ENCODE results near the gene SGF29.
"Not testable (repeated sequence)": the region's sequence is repeated elsewhere in the genome, so short reads cannot be mapped to it uniquely, and the experiment has no call there.

Gene SGF29

DNA sequence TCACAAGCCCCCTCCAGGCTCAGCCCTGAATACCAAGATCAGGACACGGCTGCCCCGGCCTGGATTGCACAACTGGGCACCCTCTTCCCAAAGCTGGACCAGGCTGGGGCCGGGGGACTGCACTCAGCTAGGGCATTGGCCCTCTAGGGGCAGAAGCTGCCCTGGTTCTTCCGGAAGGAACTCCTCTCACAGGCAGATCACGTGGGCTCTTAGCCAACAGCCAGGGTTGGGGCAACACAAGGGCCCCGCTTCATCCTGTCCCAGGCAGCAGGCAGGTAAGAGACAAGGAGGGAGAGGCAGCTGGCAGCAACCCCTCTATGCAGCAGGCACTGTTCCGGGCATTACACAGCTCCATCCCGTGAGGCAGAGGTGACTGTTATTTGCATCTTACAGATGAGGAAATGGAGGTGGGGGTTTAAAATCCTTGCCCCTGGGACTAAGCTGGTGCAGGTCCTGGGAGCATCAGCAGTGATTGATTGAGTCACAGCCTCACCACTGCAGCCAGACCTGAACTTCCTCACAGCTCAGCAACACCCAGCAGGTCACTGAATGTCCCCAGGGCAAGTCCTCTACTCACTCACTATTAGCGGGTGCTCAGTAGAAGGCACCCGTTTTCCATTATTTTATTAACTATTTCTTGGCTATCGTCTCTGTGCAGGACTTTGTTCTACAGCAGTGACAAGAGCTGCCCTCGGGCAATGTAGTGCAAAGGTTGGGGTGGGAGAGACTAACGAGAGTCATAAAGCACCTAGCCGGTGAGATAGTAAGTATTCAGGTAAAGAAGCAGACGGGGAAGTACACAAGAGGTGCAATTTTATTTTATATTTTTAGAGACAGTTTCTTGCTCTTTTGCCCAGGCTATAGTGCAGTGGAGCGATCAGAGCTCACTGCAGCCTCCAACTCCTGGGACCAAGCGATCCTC is 58.9 kb downstream of the SGF29 start:
- not testable (repeated sequence) for DNase-seq

DNA sequence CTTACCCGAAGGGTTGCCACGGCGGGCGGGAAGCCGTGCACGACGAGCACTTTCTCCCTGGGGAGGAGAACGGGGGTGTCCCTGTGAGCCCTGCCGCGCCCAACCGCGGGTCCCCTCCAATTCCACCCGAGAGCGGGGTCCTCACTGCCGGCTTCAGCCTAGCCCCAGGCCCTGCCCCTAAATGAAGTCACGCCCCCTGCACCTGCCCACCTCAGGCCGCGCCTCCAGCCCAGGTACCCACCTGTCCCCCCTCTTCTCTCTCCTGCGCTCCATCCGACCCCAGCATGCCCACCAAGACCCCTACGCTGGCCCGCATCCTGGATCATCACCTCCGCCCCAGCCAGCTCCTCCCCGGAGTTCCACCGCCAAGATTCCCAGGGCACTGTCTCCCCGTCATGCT is 60.2 kb downstream of the SGF29 start:
- not testable (repeated sequence) for DNase-seq

DNA sequence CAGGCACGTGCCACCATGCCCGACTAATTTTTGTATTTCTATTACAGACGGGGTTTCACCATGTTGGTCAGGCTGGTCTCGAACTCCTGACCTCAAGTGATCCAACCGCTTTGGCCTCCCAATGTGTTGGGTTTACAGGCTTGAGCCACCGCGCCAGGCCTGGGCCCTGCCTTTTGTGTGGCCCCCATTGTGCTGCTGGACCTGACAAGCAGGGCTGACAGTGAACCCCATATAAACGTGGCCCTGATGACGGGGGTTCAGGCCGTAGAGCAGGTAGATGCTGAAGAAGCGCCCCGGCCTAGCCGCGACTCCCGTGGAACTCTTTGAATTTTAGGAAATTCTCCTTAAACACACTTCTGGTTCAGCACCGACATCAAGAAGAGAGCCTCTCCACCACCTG is 60.8 kb downstream of the SGF29 start:
- DNase-seq = not testable (repeated sequence)

DNA sequence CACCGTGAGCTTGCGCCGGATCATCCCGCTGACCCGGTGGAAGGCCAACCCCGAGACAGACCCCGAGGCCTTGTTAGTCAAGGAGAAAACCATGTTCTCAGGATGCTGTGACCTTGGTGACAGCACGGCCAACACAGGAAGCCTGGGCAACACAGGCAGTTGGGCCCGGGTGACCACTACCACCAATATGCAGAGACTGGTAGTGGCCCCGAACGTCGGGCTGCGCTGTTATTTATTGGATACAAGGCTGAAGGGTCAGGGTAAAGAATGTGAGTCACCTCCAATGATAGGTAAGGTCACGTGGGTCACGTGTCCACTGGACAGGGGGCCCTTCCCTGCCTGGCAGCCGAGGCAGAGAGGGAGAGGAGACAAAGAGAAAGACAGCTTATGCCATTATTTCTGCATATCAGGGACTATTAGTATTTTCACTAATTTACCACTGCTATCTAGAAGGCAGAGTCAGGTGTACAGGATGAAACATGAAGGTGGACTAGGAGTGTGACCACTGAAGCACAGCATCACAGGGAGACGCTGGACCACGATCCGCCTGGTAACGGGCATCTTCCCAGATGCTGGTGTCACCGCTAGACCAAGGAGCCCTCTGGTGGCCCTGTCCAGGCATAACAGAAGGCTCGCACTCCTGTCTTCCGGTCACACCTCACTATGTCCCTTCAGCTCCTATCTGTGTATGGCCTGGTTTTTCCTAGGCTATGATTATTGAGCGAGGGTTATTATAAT is 61.9 kb downstream of the SGF29 start:
- peak; percentile 44 to 53 (median 46) for DNase-seq

DNA sequence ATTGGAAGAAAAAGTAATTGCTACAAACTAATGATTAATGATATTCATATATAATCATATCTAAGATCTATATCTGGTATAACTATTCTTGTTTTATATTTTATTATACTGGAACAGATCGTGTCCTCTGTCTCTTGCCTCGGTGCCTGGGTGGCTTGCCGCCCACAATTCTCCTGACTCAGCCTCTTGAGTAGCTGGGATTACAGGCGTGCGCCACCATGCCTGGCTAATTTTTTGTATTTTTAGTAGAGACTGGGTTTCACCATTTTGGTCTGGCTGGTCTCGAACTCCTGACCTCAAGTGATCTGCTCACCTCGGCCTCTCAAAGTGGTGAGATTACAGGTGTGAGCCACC is 62.5 kb downstream of the SGF29 start:
- DNase-seq = not testable (repeated sequence)

- no peak for DNase-seq
Measured at GRCh38 chr16:28616636-28617035, 62.9 kb downstream of the SGF29 start.

- peak in 3 of 4 experiments; percentile 64 to 66 (median 64) for DNase-seq
Measured at GRCh38 chr16:28617874-28618273, 64.2 kb downstream of the SGF29 start.

DNA sequence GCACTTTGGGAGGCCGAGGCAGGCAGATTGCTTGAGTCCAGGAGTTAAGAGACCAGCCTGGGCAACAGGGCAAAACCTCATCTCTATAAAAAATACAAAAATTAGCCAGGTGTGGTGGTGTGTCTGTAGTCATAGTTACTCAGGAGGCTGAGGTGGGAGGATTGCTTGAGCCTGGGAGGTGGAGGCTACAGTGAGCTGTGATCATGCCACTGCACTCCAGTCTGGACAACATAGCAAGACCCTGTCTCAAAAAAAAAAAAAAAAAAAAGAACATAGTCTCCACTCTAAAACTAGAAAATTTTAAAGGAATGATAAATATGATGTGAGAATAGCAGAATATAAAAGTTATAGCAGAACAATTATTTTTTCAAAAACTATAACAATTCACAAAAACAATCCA is 66.6 kb downstream of the SGF29 start:
- DNase-seq = not testable (repeated sequence)

GRCh38 chr16:28621481-28622155 is 67.9 kb downstream of the SGF29 start:
- DNase-seq = peak in 1 of 4 experiments; percentile 14

- DNase-seq = peak in 1 of 4 experiments; percentile 15
Measured at GRCh38 chr16:28622532-28623171, 68.9 kb downstream of the SGF29 start.

GRCh38 chr16:28623172-28623711 is 69.5 kb downstream of the SGF29 start:
- peak; percentile 44 to 79 (median 60) for DNase-seq

DNA sequence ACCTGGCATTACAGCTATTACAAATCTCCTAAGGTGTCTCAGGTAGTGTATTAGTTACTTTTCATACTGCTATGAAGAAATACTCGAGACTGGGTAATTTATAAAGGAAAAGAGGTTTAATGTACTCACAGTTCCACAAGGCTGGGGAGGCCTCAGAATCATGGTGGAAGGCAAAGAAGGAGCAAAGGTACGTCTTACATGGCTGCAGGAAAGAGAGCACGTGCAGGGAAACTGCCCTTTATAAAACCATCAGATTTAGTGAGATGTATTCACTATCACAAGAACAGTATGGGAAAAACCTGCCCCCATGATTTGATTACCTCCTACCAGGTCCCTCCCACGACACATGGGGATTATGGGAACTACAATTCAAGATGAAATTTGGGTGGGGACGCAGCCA is 77.2 kb downstream of the SGF29 start:
- DNase-seq = not testable (repeated sequence)

GRCh38 chr16:28636093-28636823 is 82.5 kb downstream of the SGF29 start:
- DNase-seq = not testable (repeated sequence)

GRCh38 chr16:28637765-28638164 is 84.0 kb downstream of the SGF29 start, which contains the start of gene NPIPB8:
Gene NPIPB8, plus strand, starts transcription at chr16:28638065. Its CDS starts 296 bp downstream, at chr16:28638361.
- not testable (repeated sequence) for DNase-seq

DNA sequence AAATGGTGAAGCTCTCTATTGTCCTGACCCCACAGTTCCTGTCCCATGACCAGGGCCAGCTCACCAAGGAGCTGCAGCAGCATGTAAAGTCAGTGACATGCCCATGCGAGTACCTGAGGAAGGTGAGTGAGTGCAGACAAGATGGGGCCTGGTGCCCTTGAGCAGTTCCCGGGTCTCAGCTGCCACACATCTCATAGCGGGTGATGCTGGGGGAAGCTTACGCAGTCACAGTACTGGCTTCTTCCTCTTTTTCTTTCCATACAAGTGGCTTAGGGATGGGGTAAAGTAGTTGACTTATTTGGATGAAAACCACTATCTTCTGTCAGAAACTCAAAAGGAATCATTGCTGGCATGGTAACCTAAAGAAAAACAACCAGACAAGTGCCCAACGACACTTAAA is 84.6 kb downstream of the SGF29 start:
- DNase-seq = not testable (repeated sequence)

DNA sequence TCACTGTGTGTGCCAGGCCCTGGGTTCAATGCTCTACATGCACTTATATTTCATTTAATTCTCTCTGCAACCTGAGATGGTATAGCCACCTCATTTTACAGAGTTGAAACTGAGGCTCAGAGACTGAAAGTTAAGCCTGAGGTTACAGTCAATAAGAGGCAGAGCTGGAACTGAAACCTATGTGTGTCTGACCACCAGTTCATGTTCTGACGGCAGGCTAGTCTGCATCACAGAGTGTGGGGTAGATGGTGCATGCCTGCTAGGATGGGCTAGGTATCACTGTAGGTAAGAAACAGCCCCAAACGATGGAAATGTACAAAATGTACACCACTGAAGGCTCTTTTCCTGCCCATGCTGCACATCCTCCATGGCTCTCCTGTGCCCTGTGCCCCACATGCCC is 86.2 kb downstream of the SGF29 start:
- DNase-seq = not testable (repeated sequence)

Measured in suppressor macrophage (primary cell).